Testis (tissue), 3 donors: ENCODE data around the gene ARHGAP20. TPM values are rescaled to one million over a fixed set of nuclear protein-coding genes. Genes with fewer than 3 reads are reported as not detected.
A peak's percentile ranks its signal among the peaks of the same experiment; 100 is the strongest.

Experiments used
- DNase-seq: peaks from one replicate; pipeline ENCODE4 v3.0.0-alpha.2; 2019
- H3K27ac ChIP-seq, 2 donors: fragments of 200-600 bp; sonication (generic); one replicate each; pipeline ENCODE4 v1.5.1; 2019
- H3K27me3 ChIP-seq: fragments of 200-600 bp; sonication (generic); one replicate; pipeline ENCODE4 v1.5.1; 2019
- H3K36me3 ChIP-seq: fragments of 200-600 bp; sonication (generic); one replicate; pipeline ENCODE4 v1.5.1; 2017; ENCODE audit warnings: low read depth; ENCODE audit errors: missing control alignments
- H3K4me1 ChIP-seq: fragments of 200-600 bp; sonication (generic); one replicate; pipeline ENCODE4 v1.5.1; 2019
- H3K4me3 ChIP-seq, 2 donors: fragments of 200-600 bp; sonication (generic); one replicate each; pipeline ENCODE4 v1.5.1; 2017 to 2019
- H3K9me3 ChIP-seq: fragments of 200-600 bp; sonication (generic); one replicate; pipeline ENCODE4 v1.5.1; 2017
- POLR2A ChIP-seq: fragments of 450-650 bp; IDR thresholded peaks from one replicate; pipeline ENCODE4 v1.6.1; 2017; ENCODE audit warnings: antibody characterized with exemption, mild to moderate bottlenecking, moderate library complexity
- WGBS, 2 donors: methylation state at CpG; one replicate each; pipeline ENCODE4 v1.1.5; 2018; 5-methylcytosine and 5-hydroxymethylcytosine counted together
- intact Hi-C: fragments of 100-400 bp; cut with DNase I; formaldehyde crosslinking; loops from one replicate; pipeline ENCODE4 v1.15.1; 2023; ENCODE audit warnings: low total_unique reads
- polyA plus RNA-seq: library from polyadenylated mRNA; stranded (reverse); fragments of 350-450 nt; fragmentation: Illumina TruSeq; extraction: RNeasy Lipid Tissue Mini Kit (QIAGEN cat#74804); gene quantifications from one replicate; pipeline ENCODE4 v1.2.3, GENCODE V29; 2014; ENCODE audit warnings: low read depth, low replicate concordance; ENCODE audit not compliant: insufficient read depth
- total RNA-seq, 2 donors: library from RNA; depleted of rRNA; stranded (reverse); fragments of >200 nt; gene quantifications; one replicate each; pipeline ENCODE4 v1.2.3, GENCODE V29; 2016
- TF ChIP-seq, protein P1 (sequence below), 3 experiments: fragments of 450-650 bp in 2 of 3; fragments of 200-600 bp in 1 of 3; sonication (generic) in 1 of 3; IDR thresholded peaks; one replicate each; pipeline ENCODE4 v1.5.1; 2016 to 2019; ENCODE audit warnings: antibody characterized with exemption in 3 of 3, mild to moderate bottlenecking in 2 of 3, moderate library complexity in 1 of 3

ARHGAP20 gene
- total and polyA plus RNA-seq, 3 donors from 2014 or later = 18.6 to 40.1 (median 37.2) TPM

DNA sequence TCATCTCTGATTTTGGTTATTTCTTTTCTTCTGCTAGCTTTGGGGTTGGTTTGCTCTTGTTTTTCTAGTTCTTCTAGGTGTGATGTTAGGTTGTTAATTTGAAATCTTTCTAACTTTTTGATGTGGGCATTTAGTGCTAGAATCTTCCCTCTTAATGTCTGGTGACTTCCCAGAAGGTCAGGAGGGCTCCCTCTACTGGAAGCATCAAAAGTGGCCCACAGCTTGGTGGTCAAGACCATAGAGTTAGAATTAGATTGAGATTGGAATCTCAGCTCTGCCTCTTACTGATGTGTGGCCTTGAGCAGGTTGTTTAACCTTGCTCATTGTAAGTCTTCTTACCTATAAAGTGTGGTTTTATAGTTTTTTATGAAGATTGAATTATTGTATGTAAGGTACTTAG is 183.2 kb downstream of the ARHGAP20 start:
- intact Hi-C loops = no loop called here
- DNase-seq = peak; percentile 26
- H3K27ac ChIP-seq = no peak overlapping the region
- no peaks in the 10 kb centered on the region for H3K36me3 ChIP-seq
- no peaks in the 10 kb centered on the region for H3K27me3 ChIP-seq
- H3K4me1 ChIP-seq = peaks cover 9% of the 10 kb centered on the region
- TF ChIP-seq, protein P1, sequence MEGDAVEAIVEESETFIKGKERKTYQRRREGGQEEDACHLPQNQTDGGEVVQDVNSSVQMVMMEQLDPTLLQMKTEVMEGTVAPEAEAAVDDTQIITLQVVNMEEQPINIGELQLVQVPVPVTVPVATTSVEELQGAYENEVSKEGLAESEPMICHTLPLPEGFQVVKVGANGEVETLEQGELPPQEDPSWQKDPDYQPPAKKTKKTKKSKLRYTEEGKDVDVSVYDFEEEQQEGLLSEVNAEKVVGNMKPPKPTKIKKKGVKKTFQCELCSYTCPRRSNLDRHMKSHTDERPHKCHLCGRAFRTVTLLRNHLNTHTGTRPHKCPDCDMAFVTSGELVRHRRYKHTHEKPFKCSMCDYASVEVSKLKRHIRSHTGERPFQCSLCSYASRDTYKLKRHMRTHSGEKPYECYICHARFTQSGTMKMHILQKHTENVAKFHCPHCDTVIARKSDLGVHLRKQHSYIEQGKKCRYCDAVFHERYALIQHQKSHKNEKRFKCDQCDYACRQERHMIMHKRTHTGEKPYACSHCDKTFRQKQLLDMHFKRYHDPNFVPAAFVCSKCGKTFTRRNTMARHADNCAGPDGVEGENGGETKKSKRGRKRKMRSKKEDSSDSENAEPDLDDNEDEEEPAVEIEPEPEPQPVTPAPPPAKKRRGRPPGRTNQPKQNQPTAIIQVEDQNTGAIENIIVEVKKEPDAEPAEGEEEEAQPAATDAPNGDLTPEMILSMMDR (IDR thresholded peaks at IDR 0.05) = no peak
- TF ChIP-seq POLR2A = no peak
- no peaks in the 10 kb centered on the region for H3K9me3 ChIP-seq
- no peak overlapping the region for H3K4me3 ChIP-seq

DNA sequence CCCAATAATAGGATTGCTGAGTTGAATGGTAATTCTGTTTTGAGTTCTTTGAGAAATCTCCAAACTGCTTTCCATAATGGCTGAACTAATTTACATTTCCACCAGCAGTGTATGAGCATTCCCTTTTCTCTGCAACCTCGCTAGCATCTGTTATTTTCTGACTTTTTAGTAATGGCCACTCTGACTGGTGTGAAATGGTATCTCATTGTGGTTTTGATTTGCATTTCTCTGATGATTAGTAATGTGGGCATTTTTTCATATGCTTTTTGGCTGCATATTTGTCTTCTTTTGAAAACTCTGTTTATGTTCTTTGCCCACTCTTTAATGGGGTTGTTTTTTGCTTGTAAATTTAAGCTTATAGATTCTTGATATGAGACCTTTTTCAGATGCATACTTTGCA is 185.1 kb downstream of the ARHGAP20 start:
- Histone ChIP-seq H3K4me1 (peaks cover 9% of the 10 kb centered on the region), H3K27me3 (no peaks in the 10 kb centered on the region), H3K36me3 (no peaks in the 10 kb centered on the region), H3K9me3 (no peaks in the 10 kb centered on the region), H3K4me3 (no peak overlapping the region), H3K27ac (no peak overlapping the region)
- intact Hi-C loops = no loop called here
- DNase-seq = no peak
- 96% methylated on average over 1 of the region's 1 CpG for WGBS, 2 donors
- no peak for TF ChIP-seq POLR2A
- TF ChIP-seq, protein P1 (IDR thresholded peaks at IDR 0.05) = no peak
